NCI-H2081 (cell line): ENCODE data around the gene INPP4B.

Experiments used
- DNase-seq, 2 experiments: peaks; one replicate each; lab custom pipeline; 2025; lab: John Stamatoyannopoulos, UW

The INPP4B gene

GRCh38 chr4:142574306-142574705 lies 271.8 kb downstream of the INPP4B start:
- no peak for DNase-seq

DNA sequence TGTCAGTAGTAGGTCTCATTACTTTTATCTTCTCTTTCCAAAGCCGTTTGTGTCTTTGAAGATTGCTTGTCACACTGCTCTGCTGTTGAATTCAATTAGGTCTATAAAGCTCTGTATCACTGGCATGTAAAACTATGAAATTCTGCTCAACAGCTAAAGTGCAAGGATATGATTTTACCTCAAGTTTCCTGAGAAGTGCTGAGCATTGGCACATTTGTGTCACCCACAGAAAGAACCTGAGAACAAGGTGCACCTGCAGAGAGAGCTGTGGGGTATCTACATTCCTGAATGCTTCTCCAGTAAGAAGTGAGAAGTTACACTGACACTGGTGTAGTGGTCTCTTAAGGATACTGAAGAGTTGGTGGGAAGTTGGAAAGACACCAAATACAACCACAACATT lies 274.0 kb downstream of the INPP4B start:
- DNase-seq = no peak

- DNase-seq = no peak
Measured at GRCh38 chr4:142567620-142568451, 278.3 kb downstream of the INPP4B start.

GRCh38 chr4:142567199-142567598 lies 278.9 kb downstream of the INPP4B start:
- no peak for DNase-seq

DNA sequence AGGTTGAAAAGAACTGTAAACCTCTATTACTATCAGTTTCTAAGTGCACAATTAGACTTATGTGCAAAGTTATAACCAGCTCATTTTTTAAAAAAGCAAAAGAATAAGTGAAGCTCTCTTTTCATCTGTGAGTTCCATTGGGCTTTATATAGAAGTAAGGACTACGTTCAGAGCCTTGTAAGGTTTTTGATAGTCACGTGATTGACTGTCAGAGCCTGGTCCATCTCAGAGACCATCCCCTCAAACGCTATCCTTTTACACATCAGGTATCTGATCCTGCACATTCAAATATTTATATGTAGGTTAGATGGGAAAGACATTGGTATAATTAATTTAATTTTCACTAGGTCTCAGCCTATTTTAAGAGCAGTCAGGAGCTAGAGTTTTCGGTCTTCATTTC lies 279.3 kb downstream of the INPP4B start:
- DNase-seq = no peak

DNA sequence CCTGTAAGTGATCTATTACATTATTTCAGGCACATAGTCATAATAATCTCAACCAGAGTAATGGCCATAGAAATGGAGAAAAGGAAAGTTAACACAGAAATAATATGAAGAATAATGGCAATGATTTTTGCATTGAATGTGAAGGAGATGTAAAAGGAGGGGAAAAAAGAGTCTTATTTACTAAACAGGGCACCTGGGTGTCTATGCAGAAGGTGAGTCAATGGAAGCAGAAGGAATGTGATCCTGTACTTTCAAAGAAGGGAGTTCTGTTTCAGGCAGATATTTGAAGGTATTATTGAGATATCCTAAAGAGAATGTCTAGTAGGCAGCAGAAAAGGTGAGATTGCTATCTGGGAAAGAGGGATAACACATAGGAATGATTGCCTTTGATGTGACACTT lies 279.9 kb downstream of the INPP4B start:
- DNase-seq = no peak

DNA sequence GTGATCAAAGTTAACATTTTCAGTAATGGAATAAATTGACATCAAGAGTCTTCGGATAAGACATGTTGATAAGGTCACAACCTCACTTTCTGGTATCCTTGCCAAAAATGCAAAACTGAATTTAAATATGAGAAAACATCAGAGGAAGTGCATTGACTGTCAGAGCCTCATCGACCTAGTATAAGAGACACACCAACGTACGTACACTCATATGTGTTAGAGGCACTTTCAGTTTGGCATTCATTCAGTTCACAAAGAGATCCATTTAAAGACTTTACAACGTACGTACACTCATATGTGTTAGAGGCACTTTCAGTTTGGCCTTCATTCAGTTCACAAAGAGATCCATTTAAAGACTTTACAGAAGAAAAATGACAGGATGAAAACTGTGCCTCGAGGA lies 280.3 kb downstream of the INPP4B start:
- DNase-seq = no peak

DNA sequence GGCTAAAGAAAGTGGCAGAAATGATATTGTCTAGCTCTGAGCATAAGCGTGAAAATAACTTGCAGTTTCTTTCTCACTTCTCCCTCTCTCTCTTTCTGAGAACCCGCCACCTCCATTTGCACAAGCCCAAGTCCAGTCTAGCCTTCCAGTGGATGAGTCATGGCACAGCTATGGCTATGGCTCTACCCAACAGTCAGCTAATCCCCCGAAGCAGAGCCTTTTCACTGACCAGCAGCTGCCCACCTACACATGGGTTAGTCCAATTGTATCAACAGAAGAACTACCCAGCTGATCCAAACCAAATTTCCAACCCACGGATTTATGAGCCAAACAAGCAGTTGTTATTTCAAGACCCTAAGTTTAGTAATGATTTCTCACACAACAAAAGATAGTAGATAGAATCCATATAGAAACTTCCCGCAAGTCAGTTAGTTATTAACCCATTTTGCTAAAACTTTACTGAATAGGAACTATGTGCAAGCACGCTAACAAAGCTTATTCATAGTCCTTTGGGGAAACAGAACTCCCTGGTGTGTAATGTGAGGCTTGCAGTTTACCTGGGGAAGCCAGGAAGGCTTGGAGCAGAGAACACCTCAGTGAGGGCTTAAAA lies 282.3 kb downstream of the INPP4B start:
- DNase-seq = no peak

DNA sequence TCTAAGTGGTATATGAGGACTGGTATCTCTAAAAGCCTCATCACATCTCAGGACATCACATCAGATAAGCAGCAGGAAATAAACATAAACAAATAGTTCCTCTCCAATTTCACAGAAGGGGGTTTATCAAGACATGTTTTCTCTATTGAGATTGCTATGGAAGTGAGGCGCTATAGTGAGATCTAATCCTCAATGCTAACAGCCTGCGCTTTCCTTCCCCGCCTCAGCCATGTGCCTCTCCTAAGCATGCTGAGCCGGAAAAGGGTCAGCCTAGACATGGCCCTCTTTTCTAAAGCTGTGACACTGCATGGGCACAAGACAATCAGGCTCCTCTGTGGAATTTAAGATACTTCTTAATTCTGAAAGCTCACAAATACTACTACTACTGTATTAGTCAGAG lies 286.1 kb downstream of the INPP4B start:
- DNase-seq = no peak

DNA sequence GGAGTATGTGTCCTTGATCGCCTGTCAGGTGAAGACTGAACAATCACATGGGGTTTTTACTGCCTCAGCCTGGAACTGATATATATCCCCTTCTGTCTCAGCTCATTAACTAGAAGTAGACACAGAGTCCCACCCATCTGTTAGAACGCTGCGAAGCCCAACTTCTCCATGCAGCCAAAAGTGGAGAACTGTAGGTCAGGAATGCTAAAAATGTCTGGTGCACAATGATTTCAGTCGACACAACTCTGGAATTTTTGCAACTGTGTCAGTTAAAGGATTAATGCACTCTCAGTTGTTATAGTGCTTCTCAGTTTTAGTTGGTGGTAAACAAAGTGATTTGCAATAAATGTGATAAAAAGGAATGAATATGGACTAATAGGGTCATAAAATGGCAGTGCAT lies 287.2 kb downstream of the INPP4B start:
- DNase-seq = no peak

- DNase-seq = no peak
Measured at GRCh38 chr4:142557239-142557801, 288.8 kb downstream of the INPP4B start.

GRCh38 chr4:142556570-142557238 lies 289.4 kb downstream of the INPP4B start:
- DNase-seq = no peak

GRCh38 chr4:142556048-142556447 lies 290.1 kb downstream of the INPP4B start:
- DNase-seq = no peak

DNA sequence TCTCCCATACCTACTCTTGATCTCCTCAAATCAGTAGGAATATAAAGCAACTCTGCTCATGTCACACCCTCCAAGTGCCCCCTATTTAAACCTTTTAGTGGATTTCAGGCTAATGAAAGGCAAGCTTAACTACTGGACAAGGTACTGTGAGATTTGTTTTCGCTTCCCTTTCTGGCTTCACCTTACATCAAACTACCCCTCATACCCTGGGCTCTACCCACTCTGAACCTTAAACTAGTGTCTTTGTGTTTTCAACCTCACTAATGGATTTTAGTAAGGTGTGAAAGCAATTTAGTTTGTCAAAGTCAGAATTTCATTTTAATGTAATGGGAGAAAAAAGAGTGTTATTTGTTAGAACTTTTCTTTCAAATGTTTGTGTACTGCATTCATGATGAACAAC lies 291.7 kb downstream of the INPP4B start:
- no peak for DNase-seq

DNA sequence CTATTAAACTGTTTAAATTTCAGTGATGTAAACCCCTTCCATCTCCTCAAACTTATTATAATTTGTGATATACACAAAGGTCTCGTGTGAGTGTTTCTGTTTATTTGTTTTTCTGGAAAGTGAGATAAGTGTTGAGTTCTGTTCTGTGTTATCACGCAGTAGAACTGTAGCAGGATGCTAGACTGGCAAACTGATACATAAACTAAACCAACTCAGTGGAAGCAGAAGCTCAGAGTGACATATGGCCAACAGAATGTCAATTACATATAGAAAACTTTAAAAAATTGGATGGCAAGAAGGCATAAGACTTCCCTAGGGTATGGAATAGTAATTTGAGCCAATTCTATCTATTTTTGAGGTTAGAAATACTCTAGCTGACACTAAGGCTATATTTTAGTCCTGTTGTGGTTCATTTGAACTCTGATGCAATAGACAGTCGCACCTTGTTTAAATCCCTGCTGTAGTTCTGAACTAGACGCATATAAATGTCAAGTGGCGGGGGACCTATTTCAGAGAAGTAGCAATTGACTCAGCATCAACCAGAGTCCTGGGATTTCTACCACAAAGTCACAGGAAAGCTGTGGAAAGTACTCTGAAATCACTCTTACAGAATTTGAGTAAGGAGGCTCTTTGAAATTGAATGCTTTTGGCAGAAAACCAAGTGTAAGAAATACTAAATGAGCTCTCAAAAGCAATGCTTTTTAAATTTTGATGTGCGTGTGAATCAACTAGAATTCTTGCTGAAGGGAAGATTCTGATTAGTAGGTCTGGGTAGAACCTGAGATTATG lies 294.4 kb downstream of the INPP4B start:
- DNase-seq = no peak

GRCh38 chr4:142550965-142551364 lies 295.1 kb downstream of the INPP4B start:
- no peak for DNase-seq

- peak; percentile 88 to 96 for DNase-seq
Measured at GRCh38 chr4:142549726-142550463, 296.2 kb downstream of the INPP4B start.

- no peak for DNase-seq
Measured at GRCh38 chr4:142549248-142549647, 296.9 kb downstream of the INPP4B start.

- no peak for DNase-seq
Measured at GRCh38 chr4:142548491-142548890, 297.6 kb downstream of the INPP4B start.

DNA sequence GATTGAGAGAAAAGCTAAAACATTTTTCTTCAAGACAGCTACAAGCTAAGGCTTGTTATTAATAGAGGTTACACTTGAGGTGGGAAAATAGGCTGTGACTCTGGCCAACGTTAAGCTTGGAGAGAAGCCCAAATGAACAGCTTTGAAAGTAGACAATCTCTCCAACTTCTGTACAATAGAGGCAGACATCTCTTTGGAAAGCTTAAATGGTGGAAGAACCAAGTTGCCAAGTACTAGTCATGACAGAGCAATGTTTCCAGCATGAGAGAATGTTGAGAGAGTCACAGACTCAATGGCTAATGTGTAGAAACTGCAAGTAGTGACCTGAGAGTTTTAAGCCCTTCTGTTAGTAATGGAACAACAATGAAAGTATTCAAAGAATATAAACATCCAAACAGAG lies 298.1 kb downstream of the INPP4B start:
- DNase-seq = no peak

DNA sequence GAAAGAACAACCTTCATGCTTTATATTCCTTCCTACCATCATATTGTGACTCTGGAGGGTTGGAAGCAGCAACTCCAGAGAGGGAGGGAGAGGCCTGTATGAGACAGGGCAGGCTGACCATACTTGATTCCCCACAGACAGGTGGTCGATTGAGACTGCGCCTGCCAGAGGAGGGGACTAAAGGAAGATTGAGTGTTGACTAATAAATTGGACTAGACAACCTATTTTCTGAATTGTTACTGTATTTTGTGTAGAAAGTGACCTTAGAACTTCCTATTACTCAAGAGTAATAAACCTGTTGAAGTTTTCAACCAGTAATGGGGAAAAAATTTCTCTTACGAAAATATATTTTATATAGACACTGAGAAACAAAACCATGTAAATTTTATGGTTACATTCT lies 301.5 kb downstream of the INPP4B start:
- no peak for DNase-seq
